NB4 (cell line): ENCODE data around the gene CELF1.

Experiments
- MAX ChIP-seq: IDR thresholded peaks from 2 replicates; pipeline ENCODE4 v1.6.1; 2011; ENCODE audit warnings: low read depth, low read length
- MYC ChIP-seq: IDR thresholded peaks from 2 replicates; pipeline ENCODE4 v1.6.1; 2011; ENCODE audit warnings: low read depth, low read length
- POLR2A ChIP-seq: IDR thresholded peaks from 2 replicates; pipeline ENCODE4 v1.6.1; 2011; ENCODE audit warnings: mild to moderate bottlenecking; ENCODE audit not compliant: insufficient read length; ENCODE audit errors: extremely low read depth
- TF ChIP-seq, protein P1 (sequence below): IDR thresholded peaks from one replicate; pipeline ENCODE4 v1.5.1; 2012; ENCODE audit warnings: low read depth, low read length

DNA sequence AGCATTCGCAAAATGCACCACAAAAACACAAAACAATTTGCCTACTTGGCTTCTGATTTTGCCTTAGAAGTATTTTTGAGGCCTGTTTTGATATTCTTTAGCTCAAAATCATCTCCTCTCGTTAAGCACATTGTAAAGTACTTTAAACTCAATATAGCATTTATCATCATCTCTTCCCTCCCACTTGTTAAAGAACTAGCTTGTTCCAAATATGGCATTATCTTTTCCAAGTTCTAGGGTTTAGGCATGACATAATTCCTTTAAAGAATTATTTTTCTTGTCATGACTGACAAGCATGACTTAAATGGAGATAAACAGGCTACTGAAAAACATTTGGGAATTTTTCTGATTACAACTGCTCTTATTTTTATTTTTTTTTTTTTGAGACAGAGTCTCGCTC lies 21.3 kb downstream of the CELF1 start:
- TF ChIP-seq, protein P1, sequence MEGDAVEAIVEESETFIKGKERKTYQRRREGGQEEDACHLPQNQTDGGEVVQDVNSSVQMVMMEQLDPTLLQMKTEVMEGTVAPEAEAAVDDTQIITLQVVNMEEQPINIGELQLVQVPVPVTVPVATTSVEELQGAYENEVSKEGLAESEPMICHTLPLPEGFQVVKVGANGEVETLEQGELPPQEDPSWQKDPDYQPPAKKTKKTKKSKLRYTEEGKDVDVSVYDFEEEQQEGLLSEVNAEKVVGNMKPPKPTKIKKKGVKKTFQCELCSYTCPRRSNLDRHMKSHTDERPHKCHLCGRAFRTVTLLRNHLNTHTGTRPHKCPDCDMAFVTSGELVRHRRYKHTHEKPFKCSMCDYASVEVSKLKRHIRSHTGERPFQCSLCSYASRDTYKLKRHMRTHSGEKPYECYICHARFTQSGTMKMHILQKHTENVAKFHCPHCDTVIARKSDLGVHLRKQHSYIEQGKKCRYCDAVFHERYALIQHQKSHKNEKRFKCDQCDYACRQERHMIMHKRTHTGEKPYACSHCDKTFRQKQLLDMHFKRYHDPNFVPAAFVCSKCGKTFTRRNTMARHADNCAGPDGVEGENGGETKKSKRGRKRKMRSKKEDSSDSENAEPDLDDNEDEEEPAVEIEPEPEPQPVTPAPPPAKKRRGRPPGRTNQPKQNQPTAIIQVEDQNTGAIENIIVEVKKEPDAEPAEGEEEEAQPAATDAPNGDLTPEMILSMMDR = no peak
- TF ChIP-seq POLR2A (no peak), MAX (no peak), MYC (no peak)
